ENCODE data around the gene RNF212.
"Not testable (repeated sequence)": the region's sequence is repeated elsewhere in the genome, so short reads cannot be mapped to it uniquely, and the experiment has no call there.

Gene RNF212, protein sequence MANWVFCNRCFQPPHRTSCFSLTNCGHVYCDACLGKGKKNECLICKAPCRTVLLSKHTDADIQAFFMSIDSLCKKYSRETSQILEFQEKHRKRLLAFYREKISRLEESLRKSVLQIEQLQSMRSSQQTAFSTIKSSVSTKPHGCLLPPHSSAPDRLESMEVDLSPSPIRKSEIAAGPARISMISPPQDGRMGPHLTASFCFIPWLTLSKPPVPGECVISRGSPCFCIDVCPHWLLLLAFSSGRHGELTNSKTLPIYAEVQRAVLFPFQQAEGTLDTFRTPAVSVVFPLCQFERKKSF

DNA sequence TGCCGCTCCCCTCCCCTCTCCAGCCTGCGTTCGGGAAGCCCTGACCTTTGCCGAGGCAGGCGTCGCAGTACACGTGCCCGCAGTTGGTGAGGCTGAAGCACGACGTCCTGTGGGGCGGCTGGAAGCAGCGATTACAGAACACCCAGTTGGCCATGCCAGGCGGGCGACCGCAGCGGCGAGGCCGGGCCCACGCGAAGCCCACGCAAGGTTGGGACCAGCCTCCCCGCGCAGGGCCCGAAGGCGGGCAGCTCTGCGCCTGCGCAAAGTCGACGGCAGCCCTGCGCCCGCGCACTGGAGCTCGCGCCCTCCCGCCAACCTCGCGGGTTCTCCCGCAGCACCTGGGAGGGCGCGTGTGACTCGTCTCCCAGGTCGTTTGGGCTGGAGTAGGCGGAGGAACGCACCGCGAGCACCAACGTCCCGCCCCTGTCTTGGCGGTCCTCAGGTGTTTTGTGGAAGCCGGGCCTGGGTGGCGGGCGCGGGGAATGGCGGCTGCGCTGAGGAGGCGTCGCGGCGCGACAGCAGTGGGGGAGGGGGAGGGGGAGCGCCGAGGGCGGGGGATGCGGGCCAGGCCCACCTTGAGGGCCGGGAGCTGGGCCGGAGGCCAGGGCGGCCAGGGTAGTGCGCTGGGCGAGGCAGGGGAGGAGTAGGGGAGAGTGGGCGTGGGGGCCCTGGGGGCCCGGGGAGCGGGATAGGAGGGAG is at the start of gene RNF212:
Gene RNF212, minus strand, starts transcription at position 254 of the 699 bp plus-strand sequence. Its CDS starts 100 bp downstream, at position 154.
- DNase-seq = peak; percentile 43

GRCh38 chr4:1160351-1160750 is 47.0 kb upstream of the RNF212 start:
- no peak for DNase-seq

- no peak for DNase-seq
Measured at GRCh38 chr4:1156069-1156468, 42.7 kb upstream of the RNF212 start.

DNA sequence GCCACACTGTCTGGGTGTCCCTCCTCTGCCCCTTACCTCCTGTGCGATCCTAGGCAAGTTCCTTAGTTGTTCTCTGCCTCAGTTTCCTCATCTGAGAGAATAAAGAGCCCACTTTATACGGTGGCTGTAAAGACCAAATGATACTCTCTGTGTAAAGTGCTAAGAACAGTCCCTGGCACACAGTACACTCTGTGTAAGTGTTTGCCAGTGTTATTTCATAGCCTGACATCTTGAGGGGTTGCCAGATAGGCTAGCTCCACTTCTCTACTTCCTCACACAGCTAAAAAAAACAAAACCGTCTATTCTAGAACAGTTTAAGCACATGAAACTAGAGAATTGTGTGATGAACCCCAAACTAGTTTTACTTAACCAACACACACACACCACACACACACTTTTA is 42.0 kb upstream of the RNF212 start:
- no peak for DNase-seq

DNA sequence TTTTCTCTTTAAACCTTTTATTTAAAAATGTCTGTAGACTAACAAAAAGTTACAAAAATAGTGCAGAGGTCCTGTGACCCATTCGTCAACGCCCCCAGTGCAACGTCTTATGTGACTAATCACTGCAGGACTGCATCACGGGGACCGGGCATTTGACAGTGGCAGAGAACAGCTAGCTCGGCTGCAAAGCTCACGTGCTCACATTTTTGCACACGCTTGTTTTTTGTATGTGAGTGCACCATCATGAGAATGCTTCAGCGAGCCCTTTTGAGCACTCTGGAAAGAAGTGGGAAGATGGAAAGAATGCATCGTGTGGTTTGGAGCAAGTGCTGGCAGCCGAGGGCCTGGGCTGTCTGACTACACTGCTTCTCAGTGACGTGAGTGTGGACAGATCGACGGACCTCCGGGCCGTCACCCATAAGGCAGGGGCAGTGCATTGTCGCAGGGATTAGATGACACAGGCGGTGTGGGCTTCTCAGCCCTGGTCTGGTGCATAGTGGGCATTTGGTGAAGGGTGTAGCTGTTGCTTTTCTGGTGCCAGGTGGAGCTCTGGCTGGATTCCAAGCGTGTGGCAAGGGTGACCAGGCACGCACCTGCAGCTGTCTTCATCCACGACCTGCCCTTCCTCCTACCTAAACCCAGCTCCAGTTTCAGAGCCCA is 41.3 kb upstream of the RNF212 start:
- DNase-seq = no peak

DNA sequence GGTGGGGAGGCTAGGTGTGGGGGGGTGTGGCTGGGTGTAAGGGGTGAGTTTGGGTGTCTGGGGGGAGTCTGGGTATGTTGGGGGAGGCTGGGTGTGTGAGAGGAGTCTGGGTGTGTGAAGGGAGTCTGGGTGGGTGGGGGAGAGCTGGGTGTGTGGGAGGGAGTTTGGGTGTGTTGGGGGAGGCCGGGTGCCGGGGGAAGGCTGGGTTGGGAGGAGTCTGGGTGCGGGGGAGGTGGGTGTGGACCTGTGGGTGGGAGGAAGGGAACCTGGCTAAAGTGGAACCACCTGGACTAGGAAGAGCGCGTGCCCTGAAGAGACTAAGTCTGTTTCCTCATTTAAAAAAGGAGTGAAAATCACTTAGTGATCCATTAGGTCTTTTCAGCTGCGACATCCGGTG is 40.8 kb upstream of the RNF212 start:
- no peak for DNase-seq

DNA sequence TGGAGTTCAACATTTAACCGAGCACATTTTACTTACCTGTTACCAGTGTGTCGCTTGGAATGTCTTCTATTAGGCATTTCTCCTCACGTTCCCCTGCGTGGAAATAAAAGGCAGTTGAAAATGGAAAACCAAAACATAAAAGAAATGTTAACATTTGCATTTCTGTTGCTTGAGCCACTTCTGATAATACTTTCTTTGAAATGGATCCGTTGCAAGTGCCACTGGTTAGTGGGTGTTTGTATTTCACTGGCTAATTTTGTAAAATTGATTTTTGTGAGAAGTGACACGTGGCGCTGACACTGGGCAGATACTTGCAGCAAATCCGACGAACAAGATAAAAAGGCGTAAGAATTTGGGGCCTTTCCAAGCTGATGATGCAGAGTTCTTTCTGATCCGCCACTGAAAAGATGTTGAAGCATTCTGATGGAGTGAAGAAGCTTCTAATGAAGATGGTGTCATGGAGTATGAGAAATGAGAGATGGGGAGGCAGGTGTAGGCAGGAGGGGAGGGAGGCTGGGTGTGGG is 40.3 kb upstream of the RNF212 start:
- DNase-seq = no peak

DNA sequence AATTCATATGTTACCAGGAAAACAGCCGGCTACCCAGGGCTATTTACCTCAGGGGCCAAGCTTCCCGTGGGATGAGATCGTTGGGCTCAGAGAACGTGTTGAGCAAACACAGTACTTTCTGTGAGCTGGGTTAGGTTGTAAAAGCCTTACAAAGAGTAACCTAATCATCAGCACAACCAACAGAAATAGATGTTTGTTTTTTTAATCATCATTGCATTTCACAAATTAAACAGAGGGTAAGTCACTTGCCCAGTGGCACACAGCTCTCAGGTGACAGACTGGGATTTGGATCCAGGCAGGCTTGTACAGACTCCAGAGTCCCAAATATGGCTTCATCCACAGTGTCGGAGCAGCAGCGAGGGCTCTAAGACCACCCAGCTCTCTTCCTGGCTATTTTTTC is 38.9 kb upstream of the RNF212 start:
- no peak for DNase-seq

DNA sequence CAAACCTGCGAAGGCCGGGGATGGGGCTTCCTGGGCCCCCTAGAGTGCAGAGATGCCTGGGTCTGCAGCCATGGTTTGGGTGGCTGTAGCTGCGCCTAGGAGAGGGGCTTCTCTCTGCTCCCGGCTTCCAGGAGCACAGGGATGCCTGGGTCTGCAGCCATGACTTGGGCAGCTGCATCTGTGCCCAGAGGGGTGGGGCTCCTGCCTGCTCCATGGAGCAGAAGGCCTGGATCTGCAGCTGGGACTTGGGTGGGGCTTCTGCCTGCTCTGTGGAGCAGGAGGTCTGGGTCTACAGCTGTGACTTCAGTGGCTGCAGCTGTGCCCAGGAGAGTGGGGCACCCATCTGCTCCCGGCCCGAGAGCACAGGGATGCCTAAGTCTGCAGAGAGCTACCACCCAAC is 38.2 kb upstream of the RNF212 start:
- DNase-seq = no peak

DNA sequence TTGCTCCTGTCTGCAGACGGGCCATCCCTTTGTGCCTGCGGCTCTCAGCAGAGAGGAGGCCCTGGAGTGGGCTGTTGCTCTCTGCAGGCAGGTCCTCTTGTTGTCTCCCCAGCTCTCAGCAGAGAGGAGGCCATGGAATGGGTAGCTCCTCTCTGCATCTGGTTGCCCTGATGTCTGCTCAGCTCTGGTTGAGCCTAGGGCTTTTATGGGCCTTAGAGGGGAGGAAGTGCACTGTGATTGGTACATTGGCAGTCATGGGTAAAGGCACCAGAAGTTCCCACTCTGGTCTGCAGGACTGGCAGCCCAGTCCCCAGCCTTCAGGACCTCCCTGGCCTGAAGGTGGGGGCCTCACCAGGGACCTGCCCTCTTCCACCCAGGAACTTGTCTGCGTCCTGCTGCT is 37.5 kb upstream of the RNF212 start:
- no peak for DNase-seq

DNA sequence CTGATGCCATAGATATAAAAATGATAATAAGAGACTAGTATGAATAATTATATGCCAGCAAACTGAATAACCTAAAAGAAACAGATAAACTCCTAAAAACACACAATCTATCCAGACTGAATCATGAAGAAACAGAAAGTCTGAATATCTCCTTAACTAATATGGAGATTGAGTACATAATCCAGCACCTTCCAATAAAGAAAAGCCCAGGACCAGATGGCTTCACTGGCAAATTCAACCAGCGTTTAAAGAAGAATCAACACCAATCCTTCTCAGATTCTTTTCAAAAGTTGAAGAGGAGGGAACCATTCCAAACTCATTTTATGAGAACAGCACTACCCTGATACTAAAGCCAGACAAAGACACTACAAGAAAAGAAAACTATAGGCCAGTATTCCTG is 26.5 kb upstream of the RNF212 start:
- DNase-seq = no peak

GRCh38 chr4:1137850-1138249 is 24.5 kb upstream of the RNF212 start:
- DNase-seq = no peak

DNA sequence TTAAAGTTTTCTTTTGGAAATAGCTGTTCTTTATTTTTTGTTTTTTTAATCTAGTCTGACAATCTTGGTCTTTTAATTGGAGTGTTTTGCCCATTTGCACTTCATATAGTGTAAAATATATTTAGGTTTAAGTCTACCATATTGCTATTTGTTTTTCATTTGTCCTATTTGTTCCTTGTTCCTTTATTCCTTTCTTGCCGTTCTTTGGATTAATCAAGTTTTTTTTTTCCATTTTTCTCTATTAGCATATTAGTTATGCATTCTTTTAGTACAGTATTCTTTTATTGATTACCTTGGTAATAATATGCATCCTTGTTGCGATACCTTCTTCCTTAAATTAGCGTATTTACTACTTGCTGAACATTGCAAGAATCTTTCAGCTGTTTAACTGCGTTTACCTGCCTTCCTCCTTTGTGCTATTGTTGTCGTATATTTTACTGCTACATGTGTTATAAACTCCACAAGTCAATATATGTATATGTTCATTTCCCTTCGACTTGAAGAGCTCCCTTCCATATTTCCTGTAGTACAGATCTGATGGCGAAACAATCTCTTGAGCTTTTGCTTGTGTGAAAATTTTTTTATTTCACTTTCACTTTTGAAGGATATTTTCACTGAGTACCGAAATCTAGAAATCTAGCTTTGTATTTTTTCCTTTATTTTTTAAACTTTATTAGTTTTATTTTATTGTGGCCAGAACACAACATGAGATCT is 23.9 kb upstream of the RNF212 start:
- DNase-seq = no peak

DNA sequence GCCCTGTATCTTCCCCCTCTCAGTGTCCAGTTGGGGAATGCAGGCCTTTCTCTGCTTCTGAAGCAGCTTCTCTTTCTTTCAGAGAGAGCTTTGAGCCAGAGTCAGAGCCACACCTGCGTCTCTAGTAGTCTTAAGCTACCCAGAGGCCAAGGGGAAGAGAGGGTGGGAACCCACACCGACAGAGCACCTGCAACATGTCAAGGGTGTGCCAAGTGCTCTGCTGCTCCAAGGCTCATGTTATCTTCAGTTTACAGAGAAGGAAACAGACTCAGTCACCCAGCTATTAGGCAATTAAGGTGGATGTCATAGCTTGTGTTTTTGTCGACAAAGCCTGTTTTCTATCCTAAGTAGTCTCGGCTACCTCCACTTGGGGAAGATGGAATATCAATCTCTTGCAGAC is 22.7 kb upstream of the RNF212 start:
- no peak for DNase-seq

DNA sequence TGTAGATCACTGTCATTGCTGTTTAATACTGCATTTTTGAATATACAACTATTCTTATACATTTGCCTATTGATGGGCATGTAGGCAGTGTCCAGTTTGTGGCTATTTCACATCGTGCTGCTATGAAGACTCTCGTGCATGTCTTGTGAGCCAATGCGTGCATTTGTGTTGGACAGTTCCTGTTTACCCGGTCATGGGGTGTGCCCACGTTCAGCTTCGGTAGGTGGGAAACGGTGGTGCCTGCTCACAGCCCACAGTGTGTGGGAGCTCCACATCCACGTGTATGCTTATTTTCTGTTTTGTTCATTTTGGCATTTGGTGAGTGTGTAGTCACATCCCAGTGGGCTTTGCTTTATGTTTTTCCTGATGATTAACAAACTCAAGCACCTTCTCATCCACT is 19.7 kb upstream of the RNF212 start:
- DNase-seq = no peak

DNA sequence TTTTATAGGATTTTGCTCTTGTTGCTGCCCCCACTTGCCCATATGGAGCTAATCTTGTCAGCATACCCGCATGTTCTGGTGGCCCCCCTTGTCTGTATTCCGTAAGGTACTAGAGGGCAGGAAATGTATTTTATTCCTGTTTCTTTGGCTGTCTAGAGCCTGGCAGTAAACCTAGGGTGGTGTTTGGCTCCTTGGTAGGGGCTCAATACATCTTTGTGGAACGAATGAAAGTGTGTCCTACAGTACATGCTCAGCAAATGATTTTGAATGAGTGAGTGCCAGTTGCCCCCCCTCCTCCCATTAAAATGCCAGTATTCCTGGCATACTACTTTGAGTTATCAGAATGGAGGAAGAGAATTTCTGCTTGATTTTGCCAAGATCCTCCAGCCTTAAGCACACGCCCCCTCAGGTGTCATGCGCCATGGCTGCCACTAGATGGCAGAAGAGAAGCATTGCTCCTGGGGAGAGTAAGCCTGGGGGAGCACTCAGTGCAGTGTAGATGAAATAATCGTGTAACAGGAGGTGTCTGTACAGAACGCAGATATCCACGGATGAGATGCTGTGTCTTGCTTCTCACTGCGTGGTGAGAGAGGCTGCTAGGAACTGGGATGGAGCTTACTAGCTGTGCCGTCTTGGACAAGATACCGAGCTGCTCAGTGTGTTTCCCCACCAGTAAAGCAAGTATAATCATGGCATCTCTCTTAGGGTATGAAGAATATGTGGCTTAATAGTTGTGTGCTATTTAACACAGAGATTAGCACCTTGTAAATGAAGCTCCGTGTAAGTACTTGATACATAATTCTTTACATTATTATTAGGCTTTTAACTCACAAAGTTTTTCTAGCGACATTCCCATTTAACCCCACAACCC is 17.2 kb upstream of the RNF212 start:
- peak; percentile 74 for DNase-seq

- DNase-seq = no peak
Measured at GRCh38 chr4:1126506-1126905, 13.1 kb upstream of the RNF212 start.

DNA sequence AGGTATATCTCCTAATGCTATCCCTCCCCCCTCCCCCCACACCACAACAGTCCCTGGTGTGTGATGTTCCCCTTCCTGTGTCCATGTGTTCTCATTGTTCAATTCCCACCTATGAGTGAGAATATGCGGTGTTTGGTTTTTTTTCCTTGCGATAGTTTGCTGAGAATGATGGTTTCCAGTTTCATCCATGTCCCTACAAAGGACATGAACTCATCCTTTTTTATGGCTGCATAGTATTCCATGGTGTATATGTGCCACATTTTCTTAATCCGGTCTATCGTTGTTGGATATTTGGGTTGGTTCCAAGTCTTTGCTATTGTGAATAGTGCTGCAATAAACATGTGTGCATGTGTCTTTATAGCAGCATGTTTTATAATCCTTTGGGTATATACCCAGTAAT is 12.1 kb upstream of the RNF212 start:
- not testable (repeated sequence) for DNase-seq

- DNase-seq = no peak
Measured at GRCh38 chr4:1124818-1125217, 11.5 kb upstream of the RNF212 start.

DNA sequence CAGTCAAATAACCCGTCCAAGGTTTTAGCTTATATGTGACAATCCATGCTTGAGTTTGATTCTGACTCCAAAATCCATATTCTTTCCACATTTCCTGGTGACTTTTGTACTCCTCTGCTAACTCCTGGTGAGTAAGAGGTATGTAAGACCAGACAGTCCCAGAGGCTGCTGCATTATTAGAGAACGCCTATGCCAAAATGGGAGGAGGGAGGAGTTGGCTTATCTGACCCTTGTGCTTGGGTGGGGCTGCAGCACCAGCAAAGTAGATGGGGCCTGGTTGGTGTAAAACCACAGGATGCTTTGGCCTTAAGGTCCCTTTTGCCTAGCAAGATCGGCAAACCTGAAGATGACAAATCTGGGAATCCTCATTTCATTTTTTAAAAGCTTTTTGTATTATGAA is 9.1 kb upstream of the RNF212 start:
- DNase-seq = no peak

GRCh38 chr4:1116838-1117237 is 3.5 kb upstream of the RNF212 start:
- DNase-seq = no peak
